HL-60 (cell line): ENCODE data around the gene TTLL11.

ENCODE experiments used
- DNase-seq, 2 experiments: peaks; one replicate each; pipeline ENCODE4 v3.0.0-alpha.2; 2010 to 2020; ENCODE audit warnings: low read depth in 1 of 2, low spot score in 1 of 2
- H3K27ac ChIP-seq: fragments of 250-450 bp; sonication (Bioruptor Pico); replicated peaks from 2 replicates; pipeline ENCODE4 v1.5.1; 2020; ENCODE audit warnings: mild to moderate bottlenecking, moderate library complexity
- H3K27me3 ChIP-seq: fragments of 250-450 bp; sonication (Bioruptor Pico); 2 replicates; pipeline ENCODE4 v1.5.1; 2021; ENCODE audit warnings: mild to moderate bottlenecking, moderate library complexity; ENCODE audit not compliant: insufficient read depth, poor library complexity, severe bottlenecking
- H3K4me3 ChIP-seq: replicated peaks from 2 replicates; pipeline ENCODE4 v1.5.1; 2011; ENCODE audit warnings: mild to moderate bottlenecking, control low read depth, low read length; ENCODE audit not compliant: insufficient read depth
- CTCF ChIP-seq: IDR thresholded peaks from one replicate; pipeline ENCODE4 v1.5.1; 2011; ENCODE audit warnings: low read length, control low read depth, inconsistent platforms; ENCODE audit not compliant: insufficient read depth
- GABPA ChIP-seq: IDR thresholded peaks from 2 replicates; pipeline ENCODE4 v1.6.1; 2012; ENCODE audit warnings: low read depth
- POLR2AphosphoS5 ChIP-seq: IDR thresholded peaks from 2 replicates; pipeline ENCODE4 v1.6.1; 2012; ENCODE audit warnings: low read depth
- SPI1 ChIP-seq: IDR thresholded peaks from 2 replicates; pipeline ENCODE4 v1.6.1; 2012; ENCODE audit warnings: low read depth, mild to moderate bottlenecking, borderline replicate concordance
- TF ChIP-seq, protein P1 (sequence below): IDR thresholded peaks from 2 replicates; pipeline ENCODE4 v1.6.1; 2012; ENCODE audit warnings: low read depth; ENCODE audit not compliant: insufficient replicate concordance

Gene TTLL11

DNA sequence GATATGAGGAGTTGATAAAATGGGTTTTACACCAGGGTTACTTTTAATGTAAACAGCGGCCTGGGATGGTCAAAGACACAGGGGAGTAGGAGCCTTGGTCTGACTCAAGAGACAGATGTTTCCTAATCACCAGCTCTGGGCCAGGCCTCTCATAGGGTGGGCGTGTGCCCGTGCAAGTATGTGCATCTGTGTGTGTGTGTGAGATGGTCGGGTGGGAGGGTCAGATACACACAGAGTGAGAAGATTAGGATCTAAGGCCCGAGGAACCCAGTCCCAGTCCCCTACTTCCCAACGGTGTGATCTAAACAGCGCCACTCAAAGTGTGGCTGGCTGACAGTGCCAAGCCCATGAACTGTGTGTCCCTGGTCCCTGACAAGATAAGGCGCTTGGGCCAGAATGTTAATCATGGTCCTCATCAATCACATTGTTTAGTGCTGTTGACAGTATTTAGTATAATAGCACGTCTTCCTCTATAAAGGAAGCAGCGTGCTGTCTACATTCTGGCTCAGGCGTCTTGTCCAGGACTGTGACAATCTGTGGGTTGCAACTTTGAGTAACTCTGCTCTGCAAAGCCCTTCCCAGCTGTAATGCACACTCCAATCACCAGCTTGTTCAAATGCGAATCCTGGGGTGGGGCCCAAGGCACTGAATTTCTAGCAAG, 267.9 kb downstream of the TTLL11 start:
- no peaks in the 10 kb centered on the region for H3K27me3 ChIP-seq
- H3K4me3 ChIP-seq, result no peak overlapping the region
- no peak overlapping the region for H3K27ac ChIP-seq
- TF ChIP-seq CTCF (no peak), SPI1 (no peak), POLR2AphosphoS5 (no peak), GABPA (no peak)
- TF ChIP-seq, protein P1, sequence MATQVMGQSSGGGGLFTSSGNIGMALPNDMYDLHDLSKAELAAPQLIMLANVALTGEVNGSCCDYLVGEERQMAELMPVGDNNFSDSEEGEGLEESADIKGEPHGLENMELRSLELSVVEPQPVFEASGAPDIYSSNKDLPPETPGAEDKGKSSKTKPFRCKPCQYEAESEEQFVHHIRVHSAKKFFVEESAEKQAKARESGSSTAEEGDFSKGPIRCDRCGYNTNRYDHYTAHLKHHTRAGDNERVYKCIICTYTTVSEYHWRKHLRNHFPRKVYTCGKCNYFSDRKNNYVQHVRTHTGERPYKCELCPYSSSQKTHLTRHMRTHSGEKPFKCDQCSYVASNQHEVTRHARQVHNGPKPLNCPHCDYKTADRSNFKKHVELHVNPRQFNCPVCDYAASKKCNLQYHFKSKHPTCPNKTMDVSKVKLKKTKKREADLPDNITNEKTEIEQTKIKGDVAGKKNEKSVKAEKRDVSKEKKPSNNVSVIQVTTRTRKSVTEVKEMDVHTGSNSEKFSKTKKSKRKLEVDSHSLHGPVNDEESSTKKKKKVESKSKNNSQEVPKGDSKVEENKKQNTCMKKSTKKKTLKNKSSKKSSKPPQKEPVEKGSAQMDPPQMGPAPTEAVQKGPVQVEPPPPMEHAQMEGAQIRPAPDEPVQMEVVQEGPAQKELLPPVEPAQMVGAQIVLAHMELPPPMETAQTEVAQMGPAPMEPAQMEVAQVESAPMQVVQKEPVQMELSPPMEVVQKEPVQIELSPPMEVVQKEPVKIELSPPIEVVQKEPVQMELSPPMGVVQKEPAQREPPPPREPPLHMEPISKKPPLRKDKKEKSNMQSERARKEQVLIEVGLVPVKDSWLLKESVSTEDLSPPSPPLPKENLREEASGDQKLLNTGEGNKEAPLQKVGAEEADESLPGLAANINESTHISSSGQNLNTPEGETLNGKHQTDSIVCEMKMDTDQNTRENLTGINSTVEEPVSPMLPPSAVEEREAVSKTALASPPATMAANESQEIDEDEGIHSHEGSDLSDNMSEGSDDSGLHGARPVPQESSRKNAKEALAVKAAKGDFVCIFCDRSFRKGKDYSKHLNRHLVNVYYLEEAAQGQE, result no peak
- DNase-seq, result no peak

DNA sequence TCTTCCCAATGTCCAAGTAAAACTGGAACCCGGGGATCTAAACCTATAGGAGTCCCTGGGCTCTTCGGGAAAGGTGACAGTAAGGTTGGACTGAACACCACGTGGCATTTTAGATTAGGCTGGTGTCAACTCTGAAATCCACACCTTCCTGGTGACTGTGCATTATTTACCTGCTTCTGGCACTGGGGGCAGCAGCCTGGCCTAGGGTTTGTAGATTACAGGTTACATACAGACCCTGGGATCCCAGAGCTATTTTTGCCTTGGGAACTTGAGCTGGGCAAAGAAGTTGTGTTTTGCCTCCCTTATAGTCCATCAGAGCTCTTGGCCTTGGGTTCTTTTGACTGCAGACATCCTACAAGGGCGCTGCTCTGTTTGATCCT, 268.5 kb downstream of the TTLL11 start:
- Histone ChIP-seq H3K27me3 (no peaks in the 10 kb centered on the region), H3K27ac (no peak overlapping the region), H3K4me3 (no peak overlapping the region)
- DNase-seq, result no peak
- TF ChIP-seq SPI1 (no peak), POLR2AphosphoS5 (no peak), GABPA (no peak), CTCF (no peak)
- TF ChIP-seq, protein P1, result no peak

GRCh38 chr9:121823451-121824169, 269.5 kb downstream of the TTLL11 start:
- no peak for TF ChIP-seq GABPA
- TF ChIP-seq, protein P1, result no peak
- no peak for TF ChIP-seq CTCF
- no peak for TF ChIP-seq SPI1
- H3K4me3 ChIP-seq, result no peak overlapping the region
- no peak for DNase-seq
- no peaks in the 10 kb centered on the region for H3K27me3 ChIP-seq
- no peak overlapping the region for H3K27ac ChIP-seq
